ENCODE results near the gene MEIS2. TPM values are rescaled to one million over a fixed set of nuclear protein-coding genes. Genes with fewer than 3 reads are reported as not detected.

MEIS2 gene
- total RNA-seq, 1 donor = 43.7 TPM

- H3K4me3 ChIP-seq (ENCODE audit: low read depth, low read length) = no peak overlapping the region
- TF ChIP-seq CTCF (IDR thresholded peaks at IDR 0.05; ENCODE audit: insufficient read depth, low read length) = no peak
- no peak for DNase-seq (ENCODE audit: low read depth)
These were observed 16.7 kb upstream of the MEIS2 start for GRCh38 chr15:37117030-37117429.

GRCh38 chr15:37115538-37115937 is 15.2 kb upstream of the MEIS2 start:
- TF ChIP-seq CTCF (IDR thresholded peaks at IDR 0.05; ENCODE audit: insufficient read depth, low read length) = no peak
- no peak overlapping the region for H3K4me3 ChIP-seq (ENCODE audit: low read depth, low read length)
- no peak for DNase-seq (ENCODE audit: low read depth)

- no peak for TF ChIP-seq CTCF (IDR thresholded peaks at IDR 0.05; ENCODE audit: insufficient read depth, low read length)
- no peak overlapping the region for H3K4me3 ChIP-seq (ENCODE audit: low read depth, low read length)
- DNase-seq (ENCODE audit: low read depth) = no peak
These were observed 12.8 kb upstream of the MEIS2 start for GRCh38 chr15:37112971-37113670.

- DNase-seq (ENCODE audit: low read depth) = peak; percentile 62
- TF ChIP-seq CTCF (IDR thresholded peaks at IDR 0.05; ENCODE audit: insufficient read depth, low read length) = no peak
- no peak overlapping the region for H3K4me3 ChIP-seq (ENCODE audit: low read depth, low read length)
These were observed 11.8 kb upstream of the MEIS2 start for GRCh38 chr15:37112171-37112570.

GRCh38 chr15:37111427-37111717 is 11.0 kb upstream of the MEIS2 start:
- H3K4me3 ChIP-seq (ENCODE audit: low read depth, low read length) = peak overlapping the region; percentile 58
- DNase-seq (ENCODE audit: low read depth) = no peak

GRCh38 chr15:37109872-37110572 is 9.7 kb upstream of the MEIS2 start:
- peak; percentile 67 for DNase-seq (ENCODE audit: low read depth)
- no peak for TF ChIP-seq CTCF (IDR thresholded peaks at IDR 0.05; ENCODE audit: insufficient read depth, low read length)
- H3K4me3 ChIP-seq (ENCODE audit: low read depth, low read length) = peak overlapping the region; percentile 58

More at GRCh38 chr15:37111427-37111717, 11.0 kb upstream of the MEIS2 start:
- TF ChIP-seq CTCF (IDR thresholded peaks at IDR 0.05; ENCODE audit: insufficient read depth, low read length) = no peak
